HepG2 (cell line): ENCODE measurements around the gene AMOTL2. TPM values are rescaled to one million over a fixed set of nuclear protein-coding genes. Genes with fewer than 3 reads are reported as not detected.

Source experiments
- ATAC-seq: fragments of 200-7000 bp; cut with Tn5 transposase; 3 replicates; pipeline ENCODE4 v1.9.1; 2020; ENCODE audit warnings: mild to moderate bottlenecking, moderate library complexity
- BruUV-seq: library from RNA; stranded (reverse); fragments of 400-500 nt; replicated peaks from 2 replicates; lab custom pipeline; 2021; lab: Mats Ljungman, UMichigan
- CTCF ChIA-PET: fragments of 300-600 bp; formaldehyde crosslinking; extraction: SDS; loops from one replicate; lab custom pipeline; 2021; ENCODE audit warnings: low total read pairs, inconsistent platforms, low intra/inter-chr PET ratio; lab: Yijun Ruan, JAX
- POLR2A ChIA-PET: fragments of 350-600 bp; sonication (Branson Sonifier 250); formaldehyde crosslinking; loops from one replicate; lab custom pipeline; 2020; ENCODE audit warnings: antibody characterized with exemption, inconsistent platforms; lab: Yijun Ruan, JAX
- DNase-seq: peaks from one replicate; pipeline ENCODE4 v3.0.0-alpha.2; 2015; ENCODE audit warnings: low spot score
- FAIRE-seq: peaks from 3 replicates; lab custom pipeline; 2011; peaks lifted over from hg19 to GRCh38; lab: Jason Lieb, UNC
- H2AFZ ChIP-seq: one replicate; pipeline ENCODE4 v1.6.1; 2011; ENCODE audit warnings: low read length, inconsistent platforms
- H3K27ac ChIP-seq: fragments of 300-600 bp; 3 replicates; pipeline ENCODE4 v1.8.0; 2011; ENCODE audit warnings: mixed run types, mild to moderate bottlenecking, mixed read lengths, low read length, inconsistent platforms; ENCODE audit not compliant: insufficient read depth; ENCODE audit errors: extremely low read length
- H3K27me3 ChIP-seq, 2 experiments: fragments of 200-600 bp in 1 of 2; 2 replicates in 1 of 2; 3 replicates in 1 of 2; pipeline versions ENCODE4 v1.6.0 to v1.8.0; 2011; ENCODE audit warnings: low read length in 2 of 2, mild to moderate bottlenecking in 2 of 2, moderate library complexity in 2 of 2, inconsistent platforms in 1 of 2; ENCODE audit not compliant: insufficient read depth in 2 of 2, control insufficient read depth in 1 of 2
- H3K36me3 ChIP-seq, 2 experiments: fragments of 200-600 bp in 1 of 2; replicated peaks in 1 of 2; 2 replicates in 1 of 2; 3 replicates in 1 of 2; pipeline versions ENCODE4 v1.5.1 to v1.8.0; 2011; ENCODE audit warnings: low read length in 2 of 2, inconsistent platforms in 1 of 2; ENCODE audit not compliant: insufficient read depth in 2 of 2, control insufficient read depth in 1 of 2
- H3K4me1 ChIP-seq: 2 replicates; pipeline ENCODE4 v1.5.1; 2012; ENCODE audit warnings: low read length, inconsistent platforms; ENCODE audit not compliant: insufficient read depth
- H3K4me2 ChIP-seq: 2 replicates; pipeline ENCODE4 v1.6.0; 2011; ENCODE audit warnings: low read depth, low read length, inconsistent platforms
- H3K4me3 ChIP-seq, 3 experiments: fragments of 200-600 bp in 1 of 3; sonication (generic), shearing (Covaris generic) in 1 of 3; replicated peaks in 1 of 3; 2 replicates each; pipeline ENCODE4 v1.5.1; 2011 to 2016; ENCODE audit warnings: low read length in 3 of 3, inconsistent platforms in 2 of 3, low read depth in 2 of 3, mild to moderate bottlenecking in 2 of 3, control low read depth in 1 of 3, mixed read lengths in 1 of 3; ENCODE audit not compliant: insufficient read depth in 1 of 3
- H3K79me2 ChIP-seq: one replicate; pipeline ENCODE4 v1.6.1; 2011; ENCODE audit warnings: low read length, inconsistent platforms; ENCODE audit not compliant: insufficient read depth
- H3K9ac ChIP-seq: 2 replicates; pipeline ENCODE4 v1.6.0; 2011; ENCODE audit warnings: mild to moderate bottlenecking, low read depth, low read length, inconsistent platforms; ENCODE audit not compliant: insufficient read depth
- H3K9me3 ChIP-seq: 2 replicates; pipeline ENCODE4 v1.5.1; 2012; ENCODE audit warnings: mild to moderate bottlenecking, low read length
- H4K20me1 ChIP-seq: 2 replicates; pipeline ENCODE4 v1.6.0; 2011; ENCODE audit warnings: inconsistent platforms, mild to moderate bottlenecking, low read length, moderate library complexity; ENCODE audit not compliant: insufficient read depth
- ARID4A ChIP-seq: sonication (generic); formaldehyde crosslinking; IDR thresholded peaks from 2 replicates; pipeline ENCODE4 v1.5.0; 2020; ENCODE audit warnings: mild to moderate bottlenecking, missing genetic modification reagents, borderline replicate concordance
- DMAP1 ChIP-seq: IDR thresholded peaks from 2 replicates; pipeline ENCODE4 v1.6.1; 2016
- IKZF1 ChIP-seq: fragments of 450-650 bp; IDR thresholded peaks from 2 replicates; pipeline ENCODE4 v1.7.1; 2016
- ISL2 ChIP-seq: sonication (generic); formaldehyde crosslinking; IDR thresholded peaks from 2 replicates; pipeline ENCODE4 v1.5.0; 2020; ENCODE audit warnings: missing genetic modification reagents
- MEIS1 ChIP-seq: sonication (generic); formaldehyde crosslinking; IDR thresholded peaks from 2 replicates; pipeline ENCODE4 v1.9.0; 2021; ENCODE audit warnings: mild to moderate bottlenecking, missing genetic modification reagents, moderate library complexity, borderline replicate concordance
- ZFP36 ChIP-seq: fragments of 150-350 bp; IDR thresholded peaks from 2 replicates; pipeline ENCODE4 v1.6.1; 2018; ENCODE audit warnings: borderline replicate concordance, low read length, low read depth; ENCODE audit not compliant: partially characterized antibody
- ZMYM3 ChIP-seq: sonication (generic); formaldehyde crosslinking; IDR thresholded peaks from 2 replicates; pipeline ENCODE4 v1.5.1; 2020; ENCODE audit warnings: mild to moderate bottlenecking, missing genetic modification reagents
- ZNF512B ChIP-seq: sonication (generic); formaldehyde crosslinking; IDR thresholded peaks from 2 replicates; pipeline ENCODE4 v1.5.1; 2020; ENCODE audit warnings: missing genetic modification reagents, mild to moderate bottlenecking, borderline replicate concordance
- ZNF547 ChIP-seq: sonication (generic); formaldehyde crosslinking; IDR thresholded peaks from 2 replicates; pipeline ENCODE4 v1.5.1; 2020; ENCODE audit warnings: mild to moderate bottlenecking, missing genetic modification reagents
- WGBS: methylation state at CpG from one replicate; pipeline ENCODE4 v1.1.6; 2017; ENCODE audit warnings: low lambda C conversion rate; 5-methylcytosine and 5-hydroxymethylcytosine counted together
- in situ Hi-C: cut with HindIII; loops from 2 replicates; pipeline ENCODE4 v1.10.0; 2017; ENCODE audit warnings: low pct_unique_long_range_greater_than_20kb; ENCODE audit not compliant: extremely low pct_ligation_motif_present
- intact Hi-C: fragments of 100-400 bp; cut with micrococcal nuclease; formaldehyde crosslinking; loops from one replicate; pipeline ENCODE4 v1.10.0; 2022; ENCODE audit not compliant: unreplicated experiment
- polyA plus RNA-seq, 8 experiments: library from polyadenylated mRNA; depleted of rRNA in 3 of 8; stranded (reverse) in 7 of 8; unstranded in 1 of 8; fragments of >200 nt; fragmentation: Illumina TruSeq in 4 of 8; extraction: Trizol in 4 of 8; gene quantifications; 2 replicates each; pipeline versions ENCODE4 v1.2.1 to v1.2.3, GENCODE V29; 2011 to 2016; ENCODE audit warnings: low read depth in 4 of 8, missing spikeins in 1 of 8, mixed read lengths in 1 of 8; ENCODE audit not compliant: insufficient read depth in 1 of 8
- total RNA-seq, 5 experiments: library from RNA; depleted of rRNA; stranded (reverse); fragments of >200 nt; fragmentation: Illumina TruSeq; extraction: Trizol; gene quantifications; 2 replicates each; pipeline ENCODE4 v1.2.3, GENCODE V29; 2016; ENCODE audit warnings: low read depth in 1 of 5
- TF ChIP-seq, protein P1 (sequence below): sonication (generic); formaldehyde crosslinking; conservative IDR thresholded peaks from 2 replicates; pipeline ENCODE4 v1.8.0; 2022; ENCODE audit warnings: mild to moderate bottlenecking, moderate library complexity, missing genetic modification reagents
- TF ChIP-seq, protein P2 (sequence below): sonication (generic); formaldehyde crosslinking; IDR thresholded peaks from 2 replicates; pipeline ENCODE4 v1.5.1; 2020; ENCODE audit warnings: mild to moderate bottlenecking, missing genetic modification reagents, moderate library complexity

AMOTL2 gene
- total and polyA plus RNA-seq, 2 of the 13 experiments (the other 11 are each of a cell fraction or from before 2014, with no cell fraction given) = 17.3 to 18.5 TPM

DNA sequence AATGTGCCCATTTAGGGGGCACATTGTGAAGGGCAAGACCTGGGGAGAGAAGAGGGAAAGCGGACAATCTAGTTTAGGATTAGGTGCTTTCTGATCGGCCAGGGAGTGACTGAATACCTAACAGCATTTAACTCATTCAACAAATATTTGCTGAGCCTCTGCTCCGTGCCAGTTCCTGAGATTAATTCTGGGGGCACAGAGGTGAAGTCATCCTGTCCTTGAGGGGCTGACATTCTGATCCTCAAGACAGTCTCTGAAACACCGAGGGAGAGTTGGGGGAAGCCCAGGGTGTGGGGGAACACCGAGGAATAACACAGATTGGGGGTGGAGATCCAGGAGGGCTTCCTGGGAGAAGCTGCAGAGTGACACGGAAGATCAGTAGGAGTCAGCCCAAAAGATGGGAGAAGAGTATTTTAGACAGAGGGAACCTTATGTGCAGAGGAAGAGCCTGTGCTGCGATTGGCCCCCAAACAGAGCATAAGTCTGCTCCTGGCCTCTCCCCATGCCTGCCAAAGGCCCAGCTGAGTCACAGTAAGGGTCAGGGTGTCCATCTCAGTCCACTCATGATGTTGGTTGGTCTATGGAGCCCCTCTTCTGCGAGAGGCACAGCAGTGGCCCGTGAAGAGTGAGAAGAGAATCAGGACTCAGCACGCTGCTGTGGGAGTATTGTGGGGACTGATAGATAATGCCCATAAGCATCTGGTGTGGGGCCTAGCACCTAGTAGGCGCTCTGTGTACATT lies 60.2 kb downstream of the AMOTL2 start:
- 0 out of 2 replicates have a peak, but pooled peaks have one; percentile 5 for TF ChIP-seq MEIS1 (CRISPR knock-in tag)
- TF ChIP-seq DMAP1 (CRISPR knock-in tag) = no peak
- TF ChIP-seq IKZF1 = no peak
- peak; percentile 11; the same call in 1 of the 2 replicates for TF ChIP-seq ZMYM3
- TF ChIP-seq ZFP36 = peak; percentile 44
- no peak for TF ChIP-seq ISL2 (CRISPR knock-in tag)
- TF ChIP-seq ARID4A (CRISPR knock-in tag) = peak; percentile 5; the same call in 1 of the 2 replicates
- TF ChIP-seq, protein P1, sequence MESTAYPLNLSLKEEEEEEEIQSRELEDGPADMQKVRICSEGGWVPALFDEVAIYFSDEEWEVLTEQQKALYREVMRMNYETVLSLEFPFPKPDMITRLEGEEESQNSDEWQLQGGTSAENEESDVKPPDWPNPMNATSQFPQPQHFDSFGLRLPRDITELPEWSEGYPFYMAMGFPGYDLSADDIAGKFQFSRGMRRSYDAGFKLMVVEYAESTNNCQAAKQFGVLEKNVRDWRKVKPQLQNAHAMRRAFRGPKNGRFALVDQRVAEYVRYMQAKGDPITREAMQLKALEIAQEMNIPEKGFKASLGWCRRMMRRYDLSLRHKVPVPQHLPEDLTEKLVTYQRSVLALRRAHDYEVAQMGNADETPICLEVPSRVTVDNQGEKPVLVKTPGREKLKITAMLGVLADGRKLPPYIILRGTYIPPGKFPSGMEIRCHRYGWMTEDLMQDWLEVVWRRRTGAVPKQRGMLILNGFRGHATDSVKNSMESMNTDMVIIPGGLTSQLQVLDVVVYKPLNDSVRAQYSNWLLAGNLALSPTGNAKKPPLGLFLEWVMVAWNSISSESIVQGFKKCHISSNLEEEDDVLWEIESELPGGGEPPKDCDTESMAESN = peak; percentile 20; the same call in 1 of the 2 replicates
- TF ChIP-seq, protein P2, sequence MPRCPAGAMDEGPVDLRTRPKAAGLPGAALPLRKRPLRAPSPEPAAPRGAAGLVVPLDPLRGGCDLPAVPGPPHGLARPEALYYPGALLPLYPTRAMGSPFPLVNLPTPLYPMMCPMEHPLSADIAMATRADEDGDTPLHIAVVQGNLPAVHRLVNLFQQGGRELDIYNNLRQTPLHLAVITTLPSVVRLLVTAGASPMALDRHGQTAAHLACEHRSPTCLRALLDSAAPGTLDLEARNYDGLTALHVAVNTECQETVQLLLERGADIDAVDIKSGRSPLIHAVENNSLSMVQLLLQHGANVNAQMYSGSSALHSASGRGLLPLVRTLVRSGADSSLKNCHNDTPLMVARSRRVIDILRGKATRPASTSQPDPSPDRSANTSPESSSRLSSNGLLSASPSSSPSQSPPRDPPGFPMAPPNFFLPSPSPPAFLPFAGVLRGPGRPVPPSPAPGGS (CRISPR knock-in tag) = 0 out of 2 replicates have a peak, but pooled peaks have one; percentile 29
- TF ChIP-seq ZNF547 (CRISPR knock-in tag) = 0 out of 2 replicates have a peak, but pooled peaks have one; percentile 23
- no peak for TF ChIP-seq ZNF512B (CRISPR knock-in tag)
- Histone ChIP-seq H3K27me3 (no peaks in the 10 kb centered on the region; a peak in 1 of 5 replicates), H3K27ac (peak overlapping the region; percentile 51), H3K4me1 (peaks cover 68% of the 10 kb centered on the region), H4K20me1 (no peaks in the 10 kb centered on the region), H3K9ac (peak overlapping the region; percentile 66), H3K79me2 (no peaks in the 10 kb centered on the region), H3K4me3 (peak overlapping the region; percentile 60 to 74 (median 66); a peak in 5 of 6 replicates), H3K36me3 (no peaks in the 10 kb centered on the region), H3K4me2 (peak overlapping the region; percentile 89), H3K9me3 (no peaks in the 10 kb centered on the region), H2AFZ (no peak overlapping the region)
- ChIA-PET POLR2A (interaction anchor here (1.0 to 2.9 kb wide), 10 partner anchors 13 to 172 kb away, joined by 3 to 24 read pairs (median 8); partner anchors contain the start of genes AMOTL2, ANAPC13 and CEP63), CTCF (no interaction called here)
- BruUV-seq = no TSS peak
- peak; percentile 27 for DNase-seq
- FAIRE-seq = no peak
- peak; percentile 18 for ATAC-seq
- WGBS = 22% methylated on average over 7 of the region's 11 CpGs
- in situ Hi-C loops = loop anchor here (5.0 kb wide), 1 partner anchor 58 kb away; the partner anchor contains the start of gene AMOTL2
- intact Hi-C loops = loop anchor here (1.0 kb wide), 1 partner anchor 60 kb away; the partner anchor contains the start of gene AMOTL2
